GM12878 (cell line): ENCODE results near the gene RHCE. TPM values are rescaled to one million over a fixed set of nuclear protein-coding genes. Genes with fewer than 3 reads are reported as not detected.
A peak's percentile ranks its signal among the peaks of the same experiment; 100 is the strongest.

Source experiments
- ATAC-seq: fragments of 200-7000 bp; cut with Tn5 transposase; 3 replicates; pipeline ENCODE4 v1.9.1; 2020; ENCODE audit warnings: mild to moderate bottlenecking, moderate library complexity
- BruUV-seq: library from RNA; stranded (reverse); fragments of 400-500 nt; replicated peaks from 2 replicates; lab custom pipeline; 2021; lab: Mats Ljungman, UMichigan
- CTCF ChIA-PET: fragments of 300-600 bp; sonication (Branson Sonifier 250); formaldehyde crosslinking; extraction: SDS; loops from one replicate; lab custom pipeline; 2021; ENCODE audit warnings: inconsistent platforms; lab: Yijun Ruan, JAX
- POLR2A ChIA-PET: fragments of 350-600 bp; formaldehyde crosslinking; extraction: SDS; loops from one replicate; lab custom pipeline; 2021; ENCODE audit warnings: inconsistent platforms; lab: Charles Lee
- RAD21 ChIA-PET: fragments of 300-600 bp; sonication (Branson Sonifier 250); formaldehyde crosslinking; loops from one replicate; lab custom pipeline; 2023; ENCODE audit warnings: antibody characterized with exemption; ENCODE audit not compliant: unreplicated experiment; lab: Charles Lee
- SMC1A ChIA-PET: fragments of 300-600 bp; sonication (Branson Sonifier 250); formaldehyde crosslinking; loops from one replicate; lab custom pipeline; 2023; ENCODE audit not compliant: unreplicated experiment, uncharacterized antibody; lab: Charles Lee
- DNase-seq: peaks from one replicate; pipeline ENCODE4 v3.0.0-alpha.2; 2011; ENCODE audit warnings: low read depth, low spot score
- FAIRE-seq: peaks from 3 replicates; lab custom pipeline; 2011; peaks lifted over from hg19 to GRCh38; lab: Jason Lieb, UNC
- H2AFZ ChIP-seq: 2 replicates; pipeline ENCODE4 v1.6.0; 2011; ENCODE audit warnings: low read depth, low read length, control low read depth; ENCODE audit not compliant: control insufficient read depth
- H3K27ac ChIP-seq: 2 replicates; pipeline ENCODE4 v1.5.1; 2011; ENCODE audit warnings: control low read depth; ENCODE audit not compliant: control insufficient read depth, insufficient read depth
- H3K27me3 ChIP-seq, 2 experiments: replicated peaks in 1 of 2; 2 replicates each; pipeline versions ENCODE4 v1.6.0 to v1.6.1; 2011; ENCODE audit warnings: low read length in 1 of 2; ENCODE audit not compliant: control insufficient read depth in 2 of 2, insufficient read depth in 2 of 2
- H3K36me3 ChIP-seq, 2 experiments: 2 replicates each; pipeline ENCODE4 v1.5.1; 2011; ENCODE audit warnings: low read length in 1 of 2; ENCODE audit not compliant: control insufficient read depth in 2 of 2, insufficient read depth in 2 of 2
- H3K4me1 ChIP-seq: 2 replicates; pipeline ENCODE4 v1.6.1; 2011; ENCODE audit warnings: mild to moderate bottlenecking, low read length, moderate library complexity, mixed read lengths; ENCODE audit not compliant: control insufficient read depth, insufficient read depth
- H3K4me2 ChIP-seq: 2 replicates; pipeline ENCODE4 v1.6.0; 2011; ENCODE audit warnings: control low read depth; ENCODE audit not compliant: control insufficient read depth, insufficient read depth
- H3K4me3 ChIP-seq: fragments of 200-600 bp; sonication (generic); 2 replicates; pipeline ENCODE4 v1.5.1; 2016
- H3K79me2 ChIP-seq: 2 replicates; pipeline ENCODE4 v1.6.0; 2011; ENCODE audit warnings: low read length; ENCODE audit not compliant: control insufficient read depth, insufficient read depth
- H3K9ac ChIP-seq: 2 replicates; pipeline ENCODE4 v1.8.0; 2011; ENCODE audit warnings: low read length, control low read depth, mixed read lengths; ENCODE audit not compliant: control insufficient read depth, insufficient read depth
- H3K9me3 ChIP-seq: replicated peaks from 3 replicates; pipeline ENCODE4 v1.5.1; 2011; ENCODE audit warnings: mild to moderate bottlenecking, low read length; ENCODE audit not compliant: control insufficient read depth, insufficient read depth
- H4K20me1 ChIP-seq: 2 replicates; pipeline ENCODE4 v1.6.0; 2011; ENCODE audit not compliant: control insufficient read depth, insufficient read depth
- BRCA1 ChIP-seq: IDR thresholded peaks from 2 replicates; pipeline ENCODE4 v1.6.1; 2011; ENCODE audit warnings: low read depth, low read length, improper control_type of control experiment
- CBFB ChIP-seq: IDR thresholded peaks from 2 replicates; pipeline ENCODE4 v1.6.1; 2016; ENCODE audit warnings: antibody characterized with exemption, low read depth
- CHD1 ChIP-seq: IDR thresholded peaks from 2 replicates; pipeline ENCODE4 v1.6.1; 2012; ENCODE audit warnings: low read depth, low read length, improper control_type of control experiment
- CREM ChIP-seq: IDR thresholded peaks from 2 replicates; pipeline ENCODE4 v1.6.1; 2014; ENCODE audit warnings: antibody characterized with exemption, low read depth
- E4F1 ChIP-seq: fragments of 450-650 bp; IDR thresholded peaks from 2 replicates; pipeline ENCODE4 v1.6.1; 2018; ENCODE audit warnings: borderline replicate concordance, mild to moderate bottlenecking; ENCODE audit not compliant: partially characterized antibody
- HDAC2 ChIP-seq: fragments of 200-600 bp; sonication (generic); IDR thresholded peaks from 2 replicates; pipeline ENCODE4 v1.6.1; 2017
- JUND ChIP-seq: IDR thresholded peaks from 2 replicates; pipeline ENCODE4 v1.6.1; 2012; ENCODE audit warnings: low read depth, mild to moderate bottlenecking, low read length, improper control_type of control experiment, moderate library complexity
- LARP7 ChIP-seq: fragments of 450-650 bp; IDR thresholded peaks from 2 replicates; pipeline ENCODE4 v1.6.1; 2017; ENCODE audit warnings: mild to moderate bottlenecking
- RELB ChIP-seq: fragments of 450-650 bp; IDR thresholded peaks from 2 replicates; pipeline ENCODE4 v1.6.1; 2017; ENCODE audit warnings: low read depth, mild to moderate bottlenecking, moderate library complexity
- RFX5 ChIP-seq: IDR thresholded peaks from 2 replicates; pipeline ENCODE4 v1.6.1; 2011; ENCODE audit warnings: low read depth, low read length, improper control_type of control experiment
- RUNX3 ChIP-seq: IDR thresholded peaks from 2 replicates; pipeline ENCODE4 v1.6.1; 2012; ENCODE audit warnings: low read length, inconsistent platforms
- SPI1 ChIP-seq: IDR thresholded peaks from 2 replicates; pipeline ENCODE4 v1.6.1; 2011; ENCODE audit warnings: low read depth, mild to moderate bottlenecking, low read length, moderate library complexity, borderline replicate concordance; ENCODE audit not compliant: insufficient read depth
- TCF7 ChIP-seq: IDR thresholded peaks from 2 replicates; pipeline ENCODE4 v1.6.1; 2014; ENCODE audit warnings: antibody characterized with exemption, borderline replicate concordance
- ZNF384 ChIP-seq: IDR thresholded peaks from 2 replicates; pipeline ENCODE4 v1.6.1; 2012; ENCODE audit warnings: low read depth, mild to moderate bottlenecking, low read length, improper control_type of control experiment, borderline replicate concordance
- WGBS: methylation state at CpG from one replicate; pipeline ENCODE4 v1.1.6; 2016; ENCODE audit warnings: low lambda C conversion rate; ENCODE audit not compliant: insufficient replicate concordance, insufficient coverage; ENCODE audit errors: missing lambda C conversion rate; 5-methylcytosine and 5-hydroxymethylcytosine counted together
- in situ Hi-C: fragments of 300-500 bp; cut with MboI; formaldehyde crosslinking; loops from 9 replicates; pipeline ENCODE4 v1.14.3; 2018; ENCODE audit warnings: mixed read lengths
- intact Hi-C: fragments of 100-400 bp; cut with micrococcal nuclease; formaldehyde crosslinking; loops from one replicate; pipeline ENCODE4 v1.14.2; 2022; ENCODE audit not compliant: unreplicated experiment
- polyA plus RNA-seq, 11 experiments: library from polyadenylated mRNA; depleted of rRNA in 4 of 11; unstranded in 6 of 11; stranded (reverse) in 5 of 11; fragments of >200 nt; fragmentation: Nextera tagmentation in 4 of 11; fragmentation: Illumina TruSeq in 1 of 11; extraction: Ambion mirVana in 4 of 11; extraction: Trizol in 1 of 11; gene quantifications; 1 replicate in 1 of 11; 2 replicates in 10 of 11; pipeline versions ENCODE4 v1.2.1 to v1.2.3, GENCODE V29; 2011 to 2016; ENCODE audit warnings: inconsistent platforms in 2 of 11, missing spikeins in 2 of 11, low read depth in 1 of 11
- total RNA-seq, 4 experiments: library from RNA; depleted of rRNA in 3 of 4; stranded (reverse); fragments of >200 nt in 3 of 4; fragmentation: Illumina TruSeq in 1 of 4; extraction: Trizol in 1 of 4; gene quantifications; 2 replicates each; pipeline versions ENCODE4 v1.2.1 to v1.2.3, GENCODE V29; 2013 to 2021
- TF ChIP-seq, protein P1 (sequence below): IDR thresholded peaks from 2 replicates; pipeline ENCODE4 v1.6.1; 2011; ENCODE audit warnings: borderline replicate concordance, low read depth, mild to moderate bottlenecking, moderate library complexity, mixed read lengths, low read length; ENCODE audit not compliant: insufficient read depth; ENCODE audit errors: extremely low read length
- TF ChIP-seq, protein P2 (sequence below): fragments of 450-650 bp; IDR thresholded peaks from 2 replicates; pipeline ENCODE4 v1.6.1; 2017; ENCODE audit warnings: borderline replicate concordance

Gene RHCE
- total and polyA plus RNA-seq, 10 of the 15 experiments (the other 5 are each of a cell fraction or from before 2014, with no cell fraction given): 0.06 to 0.41 (median 0.22) TPM; not detected in 2

DNA sequence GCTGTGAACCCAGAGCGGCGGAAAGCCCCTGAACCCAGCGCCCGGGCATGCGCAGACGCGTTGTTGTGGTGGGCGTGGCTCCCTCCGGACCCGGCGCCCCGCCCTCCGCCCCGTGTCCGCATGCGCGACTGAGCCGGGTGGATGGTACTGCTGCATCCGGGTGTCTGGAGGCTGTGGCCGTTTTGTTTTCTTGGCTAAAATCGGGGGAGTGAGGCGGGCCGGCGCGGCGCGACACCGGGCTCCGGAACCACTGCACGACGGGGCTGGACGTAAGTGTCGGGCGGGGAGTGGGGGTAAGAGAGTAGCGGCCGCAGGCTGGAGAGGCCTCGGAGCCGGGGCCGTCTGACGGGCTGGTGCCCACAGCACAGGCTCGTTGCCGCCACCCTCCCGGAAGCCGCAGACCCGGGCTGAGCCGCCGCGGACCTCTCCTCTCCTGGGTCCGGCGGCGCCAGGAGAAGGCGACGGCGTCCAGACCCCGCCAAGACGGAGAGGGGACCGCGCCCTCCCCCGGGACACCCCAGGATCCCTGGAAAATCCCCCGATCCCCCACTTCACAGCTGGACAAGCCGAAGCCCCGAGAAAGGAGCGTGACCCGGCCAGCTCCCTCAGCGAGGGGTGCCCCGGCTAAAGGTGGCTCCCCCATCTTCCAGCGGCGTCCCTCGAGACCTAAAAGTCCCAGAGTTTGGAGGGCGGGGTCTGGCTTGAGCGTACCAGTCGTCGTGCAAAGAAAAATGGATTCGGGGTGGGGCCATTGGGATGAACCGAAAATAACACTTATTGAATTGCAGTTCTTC, 82.2 kb downstream of the RHCE start, which contains the start of gene TMEM50A:
TSS of gene TMEM50A (plus strand) at position 147 of the 794 bp plus-strand sequence. CDS start 2,153 bp downstream, outside the sequence.
- no peaks in the 10 kb centered on the region for H4K20me1 ChIP-seq
- no peaks in the 10 kb centered on the region for H3K9me3 ChIP-seq
- ChIA-PET POLR2A (interaction anchor here (1.2 kb wide), 1 partner anchor 98 kb away, joined by 6 read pairs; no protein-coding TSS in a partner anchor), SMC1A (interaction anchor here (1.9 kb wide), 1 partner anchor 105 kb away, joined by 4 read pairs; the partner anchor contains the start of gene SYF2), RAD21 (interaction anchor here (1.6 kb wide), 1 partner anchor 99 kb away, joined by 3 read pairs; no protein-coding TSS in a partner anchor), CTCF (interaction anchor here (0.6 to 1.1 kb wide), 3 partner anchors 10 to 338 kb away, joined by 3 read pairs; no protein-coding TSS in a partner anchor)
- intact Hi-C loops: loop anchor here (5.0 kb wide), 1 partner anchor 91 kb away; the partner anchor contains the start of gene RSRP1
- BruUV-seq: TSS peak; percentile 74
- H3K27ac ChIP-seq: peak within 1 kb of the TSS; percentile 93
- peak within 1 kb of the TSS; percentile 92 for H3K4me2 ChIP-seq
- DNase-seq: peak; percentile 54
- peaks cover 52% of the 10 kb centered on the region for H3K79me2 ChIP-seq
- in situ Hi-C loops: no loop called here
- 1% methylated on average over 68 of the region's 75 CpGs for WGBS
- peak; percentile 88 for FAIRE-seq
- H3K4me1 ChIP-seq: no peaks in the 10 kb centered on the region
- peak; percentile 84 for ATAC-seq
- H3K9ac ChIP-seq: peak within 1 kb of the TSS; percentile 95
- no peaks in the 10 kb centered on the region for H3K27me3 ChIP-seq
- peak within 1 kb of the TSS; percentile 73 for H3K4me3 ChIP-seq
- 0 out of 4 replicates have a peak, but pooled peaks cover 0 to 3% of the 10 kb centered on the region in 2 experiments for H3K36me3 ChIP-seq
- H2AFZ ChIP-seq: peak within 1 kb of the TSS; percentile 84
- TF ChIP-seq RUNX3 (peak; percentile 57), LARP7 (peak; percentile 90), HDAC2 (no peak), JUND (no peak), SPI1 (no peak), TCF7 (no peak), RELB (peak; percentile 61; the same call in 1 of the 2 replicates), CREM (no peak), CBFB (peak; percentile 24; the same call in 1 of the 2 replicates), E4F1 (peak; percentile 58), ZNF384 (no peak), RFX5 (0 out of 2 replicates have a peak, but pooled peaks have one; percentile 24), CHD1 (peak; percentile 72; the same call in 1 of the 2 replicates), BRCA1 (no peak)
- TF ChIP-seq, protein P1, sequence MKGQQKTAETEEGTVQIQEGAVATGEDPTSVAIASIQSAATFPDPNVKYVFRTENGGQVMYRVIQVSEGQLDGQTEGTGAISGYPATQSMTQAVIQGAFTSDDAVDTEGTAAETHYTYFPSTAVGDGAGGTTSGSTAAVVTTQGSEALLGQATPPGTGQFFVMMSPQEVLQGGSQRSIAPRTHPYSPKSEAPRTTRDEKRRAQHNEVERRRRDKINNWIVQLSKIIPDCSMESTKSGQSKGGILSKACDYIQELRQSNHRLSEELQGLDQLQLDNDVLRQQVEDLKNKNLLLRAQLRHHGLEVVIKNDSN: no peak
- TF ChIP-seq, protein P2, sequence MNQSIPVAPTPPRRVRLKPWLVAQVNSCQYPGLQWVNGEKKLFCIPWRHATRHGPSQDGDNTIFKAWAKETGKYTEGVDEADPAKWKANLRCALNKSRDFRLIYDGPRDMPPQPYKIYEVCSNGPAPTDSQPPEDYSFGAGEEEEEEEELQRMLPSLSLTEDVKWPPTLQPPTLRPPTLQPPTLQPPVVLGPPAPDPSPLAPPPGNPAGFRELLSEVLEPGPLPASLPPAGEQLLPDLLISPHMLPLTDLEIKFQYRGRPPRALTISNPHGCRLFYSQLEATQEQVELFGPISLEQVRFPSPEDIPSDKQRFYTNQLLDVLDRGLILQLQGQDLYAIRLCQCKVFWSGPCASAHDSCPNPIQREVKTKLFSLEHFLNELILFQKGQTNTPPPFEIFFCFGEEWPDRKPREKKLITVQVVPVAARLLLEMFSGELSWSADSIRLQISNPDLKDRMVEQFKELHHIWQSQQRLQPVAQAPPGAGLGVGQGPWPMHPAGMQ: no peak
